IPS DF 6.9 (cell line): Measurements from ENCODE around the gene LRSAM1.

Source experiments
- DNase-seq: peaks from one replicate; pipeline ENCODE4 v3.0.0-alpha.2; 2013; ENCODE audit warnings: low read depth, low spot score
- H3K27ac ChIP-seq: one replicate; pipeline ENCODE4 v1.5.1; 2013; ENCODE audit warnings: low read length, control low read depth
- H3K27me3 ChIP-seq: 2 replicates; pipeline ENCODE4 v1.6.1; 2013; ENCODE audit warnings: mild to moderate bottlenecking, low read length; ENCODE audit not compliant: control insufficient read depth, insufficient read depth
- H3K36me3 ChIP-seq: 2 replicates; pipeline ENCODE4 v1.6.1; 2013; ENCODE audit warnings: low read length; ENCODE audit not compliant: control insufficient read depth, insufficient read depth
- H3K4me1 ChIP-seq: 2 replicates; pipeline ENCODE4 v1.6.1; 2013; ENCODE audit warnings: low read length; ENCODE audit not compliant: control insufficient read depth, insufficient read depth
- H3K4me3 ChIP-seq: 2 replicates; pipeline ENCODE4 v1.5.1; 2013; ENCODE audit warnings: mild to moderate bottlenecking, low read length
- H3K9me3 ChIP-seq: 2 replicates; pipeline ENCODE4 v1.6.1; 2013; ENCODE audit warnings: low read length, inconsistent platforms; ENCODE audit not compliant: control insufficient read depth, insufficient read depth
- WGBS: extraction: QIAGEN DNeasy Blood & Tissue Kit; methylation state at CpG from one replicate; pipeline ENCODE4 v1.1.7; 2013; ENCODE audit warnings: mixed read lengths, missing lambda C conversion rate; ENCODE audit not compliant: insufficient read length, insufficient coverage; 5-methylcytosine and 5-hydroxymethylcytosine counted together

Gene LRSAM1

DNA sequence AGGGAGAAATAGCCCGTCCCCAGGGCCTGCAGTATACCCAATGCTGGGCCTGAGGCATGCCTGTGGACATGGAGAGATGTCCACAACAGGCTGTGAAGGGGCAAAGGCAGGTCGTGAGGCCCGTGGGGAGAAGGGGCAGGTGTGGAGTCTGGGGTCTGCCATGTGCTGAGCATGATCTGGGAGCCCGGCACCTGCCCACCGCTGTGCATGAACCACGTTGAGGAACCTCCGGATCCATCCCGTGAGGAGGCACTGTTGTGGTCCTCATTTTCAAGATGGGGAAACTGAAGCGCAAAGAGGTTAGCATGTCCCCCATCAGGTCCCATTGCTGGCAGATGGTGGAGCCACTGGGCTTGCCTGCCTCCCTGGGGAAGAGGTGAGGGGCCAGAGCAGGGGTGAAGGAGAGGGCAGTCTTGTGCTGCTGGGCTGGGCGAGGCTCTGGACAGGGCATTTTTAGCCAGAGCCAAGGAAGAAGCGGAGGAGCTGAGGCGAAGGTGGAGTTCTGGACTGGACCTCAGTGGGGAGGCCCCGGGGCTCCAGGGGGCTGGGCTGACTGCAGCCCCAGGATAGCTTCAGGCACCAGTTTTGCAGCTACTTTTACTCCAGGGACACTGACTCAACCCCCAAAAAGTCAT, 46.5 kb downstream of the LRSAM1 start:
- Histone ChIP-seq H3K27ac (no peak overlapping the region), H3K4me3 (no peak overlapping the region), H3K9me3 (no peaks in the 10 kb centered on the region), H3K4me1 (peaks cover 3% of the 10 kb centered on the region; the same call in 1 of the 2 replicates), H3K36me3 (peaks cover 17% of the 10 kb centered on the region; the same call in 1 of the 2 replicates), H3K27me3 (no peaks in the 10 kb centered on the region)
- no CpG with 5 or more reads among the region's 13 CpGs for WGBS
- no peak for DNase-seq

DNA sequence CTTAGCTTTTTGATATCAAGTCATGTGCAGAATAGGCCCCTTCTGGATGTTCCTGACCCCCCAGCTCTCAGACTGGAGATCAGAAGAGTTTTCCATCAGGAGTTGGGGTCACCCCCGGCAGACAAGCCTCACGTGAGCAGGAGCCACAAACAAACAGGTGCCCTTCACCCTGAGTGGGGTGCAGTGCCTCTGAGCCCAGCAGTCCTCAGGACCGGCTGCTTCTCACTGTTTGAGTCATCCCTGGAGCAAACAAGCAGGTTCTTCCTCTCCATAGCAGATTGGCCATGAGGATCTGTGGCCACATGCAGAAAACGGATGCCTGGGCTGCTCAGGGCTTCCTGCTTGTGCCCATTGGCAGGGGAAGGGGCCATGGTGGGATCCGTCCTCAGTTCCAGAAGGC, 47.0 kb downstream of the LRSAM1 start:
- no peaks in the 10 kb centered on the region for H3K9me3 ChIP-seq
- no peak overlapping the region for H3K27ac ChIP-seq
- H3K36me3 ChIP-seq: peaks cover 17% of the 10 kb centered on the region; the same call in 1 of the 2 replicates
- H3K4me3 ChIP-seq: no peak overlapping the region
- no CpG with 5 or more reads among the region's 5 CpGs for WGBS
- H3K4me1 ChIP-seq: peaks cover 3% of the 10 kb centered on the region; the same call in 1 of the 2 replicates
- no peaks in the 10 kb centered on the region for H3K27me3 ChIP-seq
- DNase-seq: no peak

DNA sequence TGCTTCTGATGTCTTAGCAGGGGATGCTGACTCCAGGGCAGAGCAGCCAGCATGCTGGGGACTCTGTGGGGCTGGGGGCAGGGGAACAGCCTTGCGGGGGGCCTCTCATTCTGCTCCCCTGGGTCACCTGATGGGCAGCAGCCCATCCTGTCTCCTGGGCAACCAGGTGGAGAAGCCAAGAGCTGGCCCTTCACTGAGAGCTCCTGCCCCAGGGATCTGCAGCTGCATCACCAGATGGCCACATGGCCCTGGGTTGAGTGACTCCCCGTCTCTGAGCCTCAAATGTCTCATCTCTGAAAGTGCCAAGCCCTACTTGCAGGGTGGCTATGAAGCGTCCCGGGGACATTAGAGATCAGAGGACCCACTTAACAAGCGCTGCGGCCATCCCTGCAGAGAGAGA, 49.1 kb downstream of the LRSAM1 start:
- Histone ChIP-seq H3K4me3 (no peak overlapping the region), H3K27ac (no peak overlapping the region)
- no peak for DNase-seq

DNA sequence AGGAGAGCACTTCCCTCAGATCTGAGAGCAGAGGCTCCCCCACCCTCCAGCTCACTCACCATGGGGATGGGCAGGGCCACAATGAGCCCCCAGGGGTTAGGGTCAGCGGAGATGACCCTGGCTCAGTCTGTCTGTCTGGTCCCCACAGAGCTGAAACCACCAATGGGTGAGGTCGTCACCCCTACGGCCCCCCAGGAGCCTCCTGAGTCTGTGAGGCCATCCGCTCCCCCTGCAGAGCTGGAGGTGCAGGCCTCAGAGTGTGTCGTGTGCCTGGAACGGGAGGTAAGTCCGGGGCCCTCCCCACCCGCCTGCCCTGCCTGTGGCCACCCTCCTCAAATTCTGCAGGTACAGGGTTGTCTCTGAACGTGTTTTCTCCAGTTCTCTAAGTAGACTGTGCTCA, 49.6 kb downstream of the LRSAM1 start:
- DNase-seq: no peak
- Histone ChIP-seq H3K36me3 (peaks cover 12% of the 10 kb centered on the region; the same call in 1 of the 2 replicates), H3K4me1 (peaks cover 3% of the 10 kb centered on the region; the same call in 1 of the 2 replicates), H3K27ac (no peak overlapping the region), H3K27me3 (no peaks in the 10 kb centered on the region), H3K9me3 (no peaks in the 10 kb centered on the region), H3K4me3 (no peak overlapping the region)
- WGBS: no CpG with 5 or more reads among the region's 9 CpGs

More for the DNA sequence above, 49.1 kb downstream of the LRSAM1 start:
- H3K4me1 ChIP-seq: peaks cover 3% of the 10 kb centered on the region; the same call in 1 of the 2 replicates
- no peaks in the 10 kb centered on the region for H3K27me3 ChIP-seq
- H3K36me3 ChIP-seq: peaks cover 14% of the 10 kb centered on the region; the same call in 1 of the 2 replicates
- no peaks in the 10 kb centered on the region for H3K9me3 ChIP-seq
- WGBS: no CpG with 5 or more reads among the region's 6 CpGs

DNA sequence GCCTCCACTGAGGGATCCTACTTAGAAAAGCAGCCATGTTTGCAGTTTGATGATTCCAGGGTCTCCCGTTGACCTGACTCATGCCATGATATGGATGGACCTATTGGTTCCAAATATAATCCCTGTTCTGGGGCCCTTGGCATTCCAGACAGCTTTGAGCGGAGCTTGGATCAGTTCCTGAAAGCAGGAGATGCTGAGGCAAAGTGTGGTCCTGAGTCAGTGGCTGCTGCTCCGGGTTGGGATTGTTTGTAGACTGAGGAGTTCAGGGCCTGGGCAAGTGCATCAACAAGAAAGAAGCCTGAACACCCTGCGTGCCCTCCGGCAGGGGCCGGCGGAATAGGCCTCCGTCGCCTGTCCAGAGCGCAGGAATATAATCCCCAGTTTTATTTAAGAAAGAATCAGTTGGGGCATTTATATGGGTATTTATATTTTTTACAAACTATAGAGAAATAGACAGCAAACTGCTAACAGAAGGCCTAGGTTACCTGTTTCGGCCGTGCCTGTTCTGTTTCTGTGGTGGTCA, 50.6 kb downstream of the LRSAM1 start:
- no peaks in the 10 kb centered on the region for H3K9me3 ChIP-seq
- H3K4me3 ChIP-seq: no peak overlapping the region
- no peak for DNase-seq
- H3K4me1 ChIP-seq: peaks cover 3% of the 10 kb centered on the region; the same call in 1 of the 2 replicates
- no CpG with 5 or more reads among the region's 12 CpGs for WGBS
- H3K27ac ChIP-seq: no peak overlapping the region
- H3K36me3 ChIP-seq: peaks cover 6% of the 10 kb centered on the region; the same call in 1 of the 2 replicates
- H3K27me3 ChIP-seq: no peaks in the 10 kb centered on the region

DNA sequence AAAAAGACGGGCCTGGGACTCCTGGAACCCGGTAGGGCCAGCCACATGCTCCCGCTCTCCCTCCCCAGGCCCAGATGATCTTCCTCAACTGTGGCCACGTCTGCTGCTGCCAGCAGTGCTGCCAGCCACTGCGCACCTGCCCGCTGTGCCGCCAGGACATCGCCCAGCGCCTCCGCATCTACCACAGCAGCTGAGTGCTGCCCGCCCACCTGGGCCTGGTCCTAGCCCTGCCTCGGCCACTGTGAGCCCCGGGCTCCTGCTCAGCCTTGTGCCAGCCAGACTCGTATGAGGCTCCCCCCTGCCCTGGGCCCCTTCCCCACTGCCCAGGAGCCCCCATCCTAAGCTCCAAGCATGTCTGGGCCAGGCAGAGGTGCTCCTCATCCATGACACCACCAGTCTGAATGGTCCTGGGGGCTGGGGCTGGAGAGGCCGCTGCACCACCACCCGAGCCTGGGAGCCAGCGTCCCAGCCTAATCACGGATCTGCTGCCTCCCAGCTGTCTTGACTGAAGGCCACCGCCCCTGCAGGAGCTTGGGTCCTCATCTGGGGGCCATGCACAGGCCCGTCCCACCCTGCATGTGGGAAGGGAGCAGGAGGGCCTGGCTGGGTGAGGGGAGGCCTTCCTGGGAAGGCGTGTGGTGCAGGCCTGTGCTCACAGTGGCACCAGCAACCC, 51.5 kb downstream of the LRSAM1 start:
- no peak for DNase-seq
- Histone ChIP-seq H3K36me3 (peaks cover 10% of the 10 kb centered on the region), H3K4me3 (no peak overlapping the region), H3K27me3 (no peaks in the 10 kb centered on the region), H3K27ac (no peak overlapping the region), H3K9me3 (no peaks in the 10 kb centered on the region), H3K4me1 (peaks cover 3% of the 10 kb centered on the region; the same call in 1 of the 2 replicates)
- no CpG with 5 or more reads among the region's 21 CpGs for WGBS

DNA sequence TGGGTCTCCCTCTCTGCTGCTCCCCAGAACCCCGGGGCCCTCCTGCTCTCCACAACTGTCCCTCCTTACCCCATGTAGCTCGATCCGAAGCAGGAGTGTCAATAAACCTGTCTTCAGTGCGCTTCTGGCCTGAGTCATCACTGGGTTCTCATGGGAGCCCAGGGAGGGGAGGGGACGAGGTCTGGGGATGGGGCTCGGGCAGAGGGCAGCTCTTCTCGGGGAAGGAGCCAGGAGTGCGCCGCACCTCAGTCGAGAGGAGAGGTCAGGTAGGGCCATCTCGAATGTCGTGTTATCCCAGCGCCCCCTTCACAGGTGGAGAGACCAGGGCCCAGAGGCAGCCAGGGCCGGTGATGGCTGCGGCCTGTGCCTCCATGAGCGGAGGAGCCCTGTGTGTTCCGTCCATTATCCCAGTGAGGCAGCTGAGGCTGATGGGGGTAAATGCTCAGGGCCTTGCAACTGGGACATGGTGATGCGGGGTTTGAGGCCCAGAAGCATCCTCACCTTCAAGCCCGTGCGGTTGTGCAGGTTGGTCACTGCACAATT, 52.1 kb downstream of the LRSAM1 start:
- peaks cover 13% of the 10 kb centered on the region for H3K36me3 ChIP-seq
- WGBS: no CpG with 5 or more reads among the region's 20 CpGs
- no peaks in the 10 kb centered on the region for H3K9me3 ChIP-seq
- no peak for DNase-seq
- no peak overlapping the region for H3K27ac ChIP-seq
- H3K4me3 ChIP-seq: no peak overlapping the region
- H3K27me3 ChIP-seq: no peaks in the 10 kb centered on the region
- peaks cover 3% of the 10 kb centered on the region; the same call in 1 of the 2 replicates for H3K4me1 ChIP-seq

DNA sequence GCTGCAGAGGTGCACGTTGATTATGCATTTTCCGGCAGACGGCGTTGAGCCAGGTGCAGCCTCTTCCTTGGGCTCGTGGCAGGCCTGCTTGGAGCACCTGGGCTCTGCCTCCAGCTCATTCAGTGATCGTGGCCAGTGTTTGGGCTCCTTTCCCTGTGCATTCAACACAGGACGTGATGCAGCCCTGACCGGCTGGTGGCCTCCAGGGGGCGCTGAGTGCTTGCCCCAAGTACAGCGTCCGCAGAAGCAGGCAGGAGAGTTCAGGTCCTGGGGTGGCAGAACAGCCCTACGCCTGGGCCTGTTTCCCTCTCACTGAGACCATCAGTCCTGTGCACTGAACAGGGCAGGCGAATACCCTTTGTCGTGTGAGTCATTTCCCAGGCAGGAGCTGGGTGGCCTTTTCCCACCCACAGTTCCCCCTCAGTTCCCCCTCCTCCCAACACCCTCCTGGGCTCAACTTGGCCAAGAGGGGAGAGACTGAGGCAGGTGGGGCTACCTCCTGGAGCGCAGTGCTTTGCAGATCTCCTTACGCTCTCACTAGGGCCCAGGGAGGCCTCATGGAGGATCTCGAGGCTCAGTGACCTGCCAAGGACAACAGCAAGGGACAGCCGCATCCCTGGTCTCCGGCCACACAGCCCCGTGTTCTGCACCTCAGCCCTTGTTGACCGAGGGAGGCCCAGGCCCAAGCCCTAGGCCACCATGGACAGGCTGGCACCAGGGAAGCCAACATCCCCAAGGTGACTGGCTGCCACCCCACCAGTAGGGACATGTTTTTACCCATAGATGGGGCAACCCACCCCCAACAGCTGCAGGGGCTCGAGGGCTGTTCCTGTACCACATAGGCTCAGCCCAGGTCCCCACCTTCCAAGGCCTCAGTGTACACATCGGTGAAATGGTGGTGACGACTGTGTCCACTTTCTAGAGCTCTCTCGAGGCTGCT, 52.9 kb downstream of the LRSAM1 start:
- no peak overlapping the region for H3K27ac ChIP-seq
- H3K4me1 ChIP-seq: peaks cover 3% of the 10 kb centered on the region; the same call in 1 of the 2 replicates
- WGBS: no CpG with 5 or more reads among the region's 25 CpGs
- DNase-seq: peak; percentile 88
- no peaks in the 10 kb centered on the region for H3K27me3 ChIP-seq
- H3K36me3 ChIP-seq: peaks cover 16% of the 10 kb centered on the region
- H3K9me3 ChIP-seq: no peaks in the 10 kb centered on the region
- H3K4me3 ChIP-seq: no peak overlapping the region

DNA sequence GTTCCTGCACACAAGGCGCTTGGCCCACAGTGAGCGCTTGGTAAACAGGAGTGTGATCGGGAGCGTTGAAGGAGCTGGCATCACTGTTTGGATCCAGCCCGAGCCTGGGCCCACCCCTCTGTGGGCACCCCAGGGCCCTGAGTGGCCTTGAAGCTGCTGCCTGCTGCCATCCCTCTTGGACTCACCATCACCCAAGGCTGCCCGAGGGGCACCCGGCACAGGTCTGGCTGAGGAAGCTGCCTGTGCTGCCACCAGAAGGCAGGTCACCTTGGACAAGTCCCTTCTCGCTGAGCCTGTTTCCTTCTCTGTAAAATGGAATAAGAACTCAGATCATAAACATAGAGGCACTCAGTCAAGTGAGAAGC, 53.6 kb downstream of the LRSAM1 start:
- no CpG with 5 or more reads among the region's 8 CpGs for WGBS
- no peaks in the 10 kb centered on the region for H3K27me3 ChIP-seq
- no peak overlapping the region for H3K27ac ChIP-seq
- peaks cover 16% of the 10 kb centered on the region for H3K36me3 ChIP-seq
- no peak overlapping the region for H3K4me3 ChIP-seq
- peaks cover 3% of the 10 kb centered on the region; the same call in 1 of the 2 replicates for H3K4me1 ChIP-seq
- no peak for DNase-seq
- H3K9me3 ChIP-seq: no peaks in the 10 kb centered on the region
